BE2C (cell line): ENCODE measurements around the gene ITGB6.
A peak's percentile ranks its signal among the peaks of the same experiment; 100 is the strongest.

Source experiments
- DNase-seq: peaks from one replicate; pipeline ENCODE4 v3.0.0-alpha.2; 2020
- H3K27me3 ChIP-seq: fragments of 250-450 bp; sonication (Bioruptor Pico); 2 replicates; pipeline ENCODE4 v1.5.1; 2020; ENCODE audit warnings: mild to moderate bottlenecking
- H3K36me3 ChIP-seq: fragments of 250-450 bp; sonication (Bioruptor Pico); 2 replicates; pipeline ENCODE4 v1.5.1; 2020; ENCODE audit warnings: mild to moderate bottlenecking
- H3K4me1 ChIP-seq: fragments of 250-450 bp; sonication (Bioruptor Pico); 2 replicates; pipeline ENCODE4 v1.5.1; 2020
- H3K4me3 ChIP-seq: 2 replicates; pipeline ENCODE4 v1.5.1; 2011; ENCODE audit warnings: low read depth, low read length
- H3K9me3 ChIP-seq: fragments of 250-450 bp; sonication (Bioruptor Pico); 2 replicates; pipeline ENCODE4 v1.5.1; 2020
- TF ChIP-seq, protein P1 (sequence below): IDR thresholded peaks from 2 replicates; pipeline ENCODE4 v1.5.1; 2012; ENCODE audit warnings: mild to moderate bottlenecking, low read depth, low read length

Gene ITGB6

DNA sequence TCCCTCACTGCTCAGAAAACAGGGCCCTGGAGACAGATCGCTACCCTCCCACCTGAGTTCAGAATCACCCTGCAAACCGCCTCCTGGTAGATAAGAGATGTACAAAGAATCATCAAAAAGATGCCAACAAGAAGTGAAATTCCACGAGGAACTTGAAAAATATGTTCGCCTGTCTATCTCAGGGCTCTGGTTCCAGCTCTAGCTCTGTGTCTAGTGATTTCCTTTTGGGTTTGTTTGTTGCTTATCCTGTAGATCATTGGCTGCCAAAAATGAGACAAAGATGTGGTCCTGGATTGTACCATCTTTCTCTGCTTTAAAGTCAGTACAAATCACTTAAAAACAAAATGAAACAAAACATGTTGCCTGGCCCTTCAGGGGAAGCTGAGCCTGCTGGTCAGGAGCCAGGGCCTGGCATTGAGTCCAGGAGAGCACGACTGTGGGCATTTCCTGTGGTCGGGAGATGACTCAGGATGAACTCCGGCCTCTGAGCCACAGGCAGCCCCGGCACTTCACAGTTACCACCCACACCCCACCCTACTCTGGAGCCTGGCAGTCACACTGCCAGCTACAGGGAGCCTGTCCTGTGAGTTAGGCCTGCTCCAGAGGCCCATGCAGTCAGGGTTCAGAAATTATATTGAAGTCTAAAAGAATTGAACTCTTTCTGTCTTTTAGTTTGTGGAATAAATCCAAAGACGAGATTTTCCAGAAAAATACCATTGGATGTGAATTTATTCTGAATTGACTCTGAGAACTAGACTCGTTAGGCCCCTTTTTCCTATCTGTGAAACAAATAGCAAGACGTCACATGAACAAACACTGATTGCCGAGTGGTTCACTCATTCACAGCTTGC, 8.0 kb upstream of the ITGB6 start:
- Histone ChIP-seq H3K9me3 (no peaks in the 10 kb centered on the region), H3K27me3 (no peaks in the 10 kb centered on the region), H3K4me3 (no peak overlapping the region), H3K4me1 (peaks cover 5% of the 10 kb centered on the region), H3K36me3 (no peaks in the 10 kb centered on the region)
- DNase-seq = peak; percentile 32
- TF ChIP-seq, protein P1, sequence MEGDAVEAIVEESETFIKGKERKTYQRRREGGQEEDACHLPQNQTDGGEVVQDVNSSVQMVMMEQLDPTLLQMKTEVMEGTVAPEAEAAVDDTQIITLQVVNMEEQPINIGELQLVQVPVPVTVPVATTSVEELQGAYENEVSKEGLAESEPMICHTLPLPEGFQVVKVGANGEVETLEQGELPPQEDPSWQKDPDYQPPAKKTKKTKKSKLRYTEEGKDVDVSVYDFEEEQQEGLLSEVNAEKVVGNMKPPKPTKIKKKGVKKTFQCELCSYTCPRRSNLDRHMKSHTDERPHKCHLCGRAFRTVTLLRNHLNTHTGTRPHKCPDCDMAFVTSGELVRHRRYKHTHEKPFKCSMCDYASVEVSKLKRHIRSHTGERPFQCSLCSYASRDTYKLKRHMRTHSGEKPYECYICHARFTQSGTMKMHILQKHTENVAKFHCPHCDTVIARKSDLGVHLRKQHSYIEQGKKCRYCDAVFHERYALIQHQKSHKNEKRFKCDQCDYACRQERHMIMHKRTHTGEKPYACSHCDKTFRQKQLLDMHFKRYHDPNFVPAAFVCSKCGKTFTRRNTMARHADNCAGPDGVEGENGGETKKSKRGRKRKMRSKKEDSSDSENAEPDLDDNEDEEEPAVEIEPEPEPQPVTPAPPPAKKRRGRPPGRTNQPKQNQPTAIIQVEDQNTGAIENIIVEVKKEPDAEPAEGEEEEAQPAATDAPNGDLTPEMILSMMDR = no peak

- Histone ChIP-seq H3K9me3 (no peaks in the 10 kb centered on the region), H3K4me1 (peaks cover 5% of the 10 kb centered on the region), H3K4me3 (no peak overlapping the region), H3K36me3 (no peaks in the 10 kb centered on the region), H3K27me3 (no peaks in the 10 kb centered on the region)
- TF ChIP-seq, protein P1 = no peak
- no peak for DNase-seq
These were observed 7.2 kb upstream of the ITGB6 start for GRCh38 chr2:160207271-160207670.

- Histone ChIP-seq H3K4me1 (peaks cover 5% of the 10 kb centered on the region), H3K4me3 (no peak overlapping the region), H3K9me3 (no peaks in the 10 kb centered on the region), H3K36me3 (no peaks in the 10 kb centered on the region), H3K27me3 (no peaks in the 10 kb centered on the region)
- DNase-seq = no peak
- TF ChIP-seq, protein P1 = no peak
These were observed 6.4 kb upstream of the ITGB6 start for GRCh38 chr2:160206436-160206835.

DNA sequence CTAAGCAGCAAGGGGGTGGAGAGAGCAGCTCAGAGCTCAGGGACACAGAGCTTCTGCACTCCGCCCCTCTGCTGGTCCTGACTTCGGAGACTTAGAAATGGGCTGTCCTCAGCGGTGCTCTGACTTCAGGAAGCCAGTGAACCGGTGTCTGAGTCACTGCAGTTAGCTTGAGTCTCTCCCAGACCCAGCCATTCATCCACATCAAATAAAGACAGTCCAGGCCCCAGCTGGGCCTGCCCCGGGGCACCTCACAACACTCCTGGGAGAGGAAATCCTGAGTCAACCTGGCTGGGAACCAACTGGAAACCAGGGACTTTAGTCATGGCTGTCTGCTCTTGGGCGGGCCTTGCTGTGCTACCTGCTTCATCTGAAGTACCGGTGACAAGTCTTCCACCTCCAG, 5.4 kb upstream of the ITGB6 start:
- TF ChIP-seq, protein P1 = no peak
- Histone ChIP-seq H3K4me3 (no peak overlapping the region), H3K9me3 (no peaks in the 10 kb centered on the region), H3K36me3 (no peaks in the 10 kb centered on the region), H3K4me1 (peaks cover 5% of the 10 kb centered on the region), H3K27me3 (no peaks in the 10 kb centered on the region)
- DNase-seq = peak; percentile 80

- Histone ChIP-seq H3K27me3 (no peaks in the 10 kb centered on the region), H3K36me3 (no peaks in the 10 kb centered on the region), H3K4me3 (no peak overlapping the region), H3K4me1 (peaks cover 5% of the 10 kb centered on the region), H3K9me3 (no peaks in the 10 kb centered on the region)
- TF ChIP-seq, protein P1 = no peak
- no peak for DNase-seq
These were observed 3.4 kb upstream of the ITGB6 start for GRCh38 chr2:160203422-160203821.

GRCh38 chr2:160203007-160203406, 2.9 kb upstream of the ITGB6 start:
- no peaks in the 10 kb centered on the region for H3K36me3 ChIP-seq
- H3K4me3 ChIP-seq = no peak overlapping the region
- H3K4me1 ChIP-seq = peaks cover 5% of the 10 kb centered on the region
- no peaks in the 10 kb centered on the region for H3K9me3 ChIP-seq
- no peaks in the 10 kb centered on the region for H3K27me3 ChIP-seq
- TF ChIP-seq, protein P1 = no peak
- no peak for DNase-seq
